ENCODE data around the gene MRNIP. TPM values are rescaled to one million over a fixed set of nuclear protein-coding genes. Genes with fewer than 3 reads are reported as not detected.

The MRNIP gene
- total and polyA plus RNA-seq, 2 of the 4 experiments (the other 2 are of a cell fraction) = 6.6 to 24.7 TPM

DNA sequence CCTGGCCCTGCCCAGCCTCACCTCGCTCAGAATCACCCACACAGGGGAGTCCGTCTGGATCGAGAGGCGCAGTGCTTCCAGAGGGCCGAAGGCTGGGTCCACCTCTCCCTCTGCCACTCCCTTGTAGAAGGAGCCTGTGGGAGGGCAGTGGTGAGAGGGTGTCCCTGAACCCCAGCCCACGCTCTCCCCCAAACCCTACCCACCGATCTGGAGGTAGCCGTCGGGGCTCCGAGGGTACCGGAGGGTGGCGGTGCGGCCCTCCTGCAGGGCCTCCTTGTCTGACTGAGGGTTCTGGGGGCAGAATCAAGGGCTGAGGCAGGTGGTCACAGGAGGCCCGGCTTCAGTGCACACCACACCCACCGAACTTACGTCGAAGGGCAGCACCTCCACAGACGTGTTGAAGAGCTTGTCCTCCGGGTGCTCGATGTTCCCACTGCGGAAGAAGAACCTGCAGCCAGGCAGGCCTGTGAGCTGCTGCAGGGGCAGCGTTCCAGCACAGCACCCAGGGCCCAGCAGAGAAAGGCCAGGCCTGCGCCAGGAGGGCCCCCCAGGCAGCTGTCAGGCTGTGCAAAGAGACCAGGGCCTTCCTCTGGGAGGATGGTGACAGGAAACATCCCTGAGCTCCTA is 60.4 kb downstream of the MRNIP start:
- no peak overlapping the region for H3K4me3 ChIP-seq (ENCODE audit: insufficient read depth, low read depth, low read length)
- H3K9ac ChIP-seq (ENCODE audit: low read depth, low read length) = no peak overlapping the region
- no peaks in the 10 kb centered on the region for H3K27me3 ChIP-seq (ENCODE audit: control insufficient read depth, insufficient read depth, low read length)
- peaks cover 50% of the 10 kb centered on the region for H3K36me3 ChIP-seq (ENCODE audit: control insufficient read depth, insufficient read depth, low read length)
- H3K4ac ChIP-seq (ENCODE audit: low read depth, low read length) = no peak overlapping the region
- no peak for TF ChIP-seq SMC3 (IDR thresholded peaks at IDR 0.05; ENCODE audit: low read depth, low read length)
- no peak overlapping the region for H2BK20ac ChIP-seq (ENCODE audit: low read depth, low read length)
- H3K79me1 ChIP-seq (ENCODE audit: low read depth in 1 of 2, low read length in 2 of 2) = peaks cover 13 to 34% of the 10 kb centered on the region in 2 experiments
- H3K14ac ChIP-seq (replicated peaks; ENCODE audit: low read depth, low read length) = no peak overlapping the region
- ATAC-seq (ENCODE audit: low read depth) = no peak
- H4K8ac ChIP-seq (ENCODE audit: low read depth in 2 of 2, low read length in 2 of 2) = no peak overlapping the region
- in situ Hi-C loops (cut with MboI; ENCODE audit: low sequenced_read_pairs) (no loop called here), intact Hi-C loops (cut with micrococcal nuclease) (no loop called here), dilution Hi-C loops (cut with HindIII; ENCODE audit: low sequenced_read_pairs, unreplicated experiment) (no loop called here)
- H4K5ac ChIP-seq (ENCODE audit: low read depth, low read length) = no peak overlapping the region
- H3K23ac ChIP-seq (ENCODE audit: low read depth, low read length) = no peak overlapping the region
- no peak overlapping the region for H2AK5ac ChIP-seq (ENCODE audit: low read depth, low read length)
- no peak overlapping the region for H2BK5ac ChIP-seq (ENCODE audit: low read depth, low read length, poor library complexity, severe bottlenecking)
- no peak overlapping the region for H2BK15ac ChIP-seq (ENCODE audit: low read depth, low read length)
- 93% methylated on average over 11 of the region's 23 CpGs; no CpG with 5 or more reads in 1 of the 2 experiments for WGBS, 2 experiments (ENCODE audit: extremely low coverage in 2 of 2, insufficient read length in 1 of 2)
- no peak overlapping the region for H3K56ac ChIP-seq (ENCODE audit: extremely low read depth, insufficient read depth, low read length)
- H3K9me1 ChIP-seq (ENCODE audit: insufficient read depth, low read length) = no peaks in the 10 kb centered on the region
- no peak overlapping the region for H2AFZ ChIP-seq (replicated peaks; ENCODE audit: low read length, poor library complexity)
- ChIA-PET CTCF (no interaction called here), POLR2A (ENCODE audit: unreplicated experiment) (no interaction called here)
- H4K91ac ChIP-seq (ENCODE audit: insufficient read depth, low read depth, low read length) = no peak overlapping the region
- no peak overlapping the region for H2BK120ac ChIP-seq (ENCODE audit: low read depth, low read length)
- no peak overlapping the region for H2AK9ac ChIP-seq (replicated peaks; ENCODE audit: low read depth, low read length, poor library complexity)
- no TSS peak for BruUV-seq (replicated peaks)
- H3K4me2 ChIP-seq (ENCODE audit: low read depth, low read length) = no peak overlapping the region
- no peak overlapping the region for H3K27ac ChIP-seq (ENCODE audit: insufficient read depth, low read length)
- DNase-seq = no peak
- no peak overlapping the region for H3K18ac ChIP-seq (ENCODE audit: low read depth, low read length)
- no peaks in the 10 kb centered on the region for H3K9me3 ChIP-seq (ENCODE audit: control insufficient read depth, insufficient read depth, low read length)
- peaks cover 13% of the 10 kb centered on the region; the same call in 1 of the 2 replicates for H3K4me1 ChIP-seq (ENCODE audit: control insufficient read depth, insufficient read depth, low read length)
- peaks cover 28% of the 10 kb centered on the region for H4K20me1 ChIP-seq (ENCODE audit: insufficient read depth, low read length)

Data from IMR-90 (cell line).